ENCODE results near the gene MUC6.

The MUC6 gene

GRCh38 chr11:1076061-1076665 is 39.6 kb upstream of the MUC6 start:
- POLR2A ChIA-PET = no interaction called here
- CTCF ChIA-PET = no interaction called here
- H3K4me3 ChIP-seq (ENCODE audit: low read depth, low read length) = no peak overlapping the region
- no peak for DNase-seq (ENCODE audit: low read depth, low spot score)
- TF ChIP-seq CTCF (IDR thresholded peaks at IDR 0.05; ENCODE audit: insufficient read depth, low read length, missing control alignments) = no peak

- TF ChIP-seq CTCF (IDR thresholded peaks at IDR 0.05; ENCODE audit: insufficient read depth, low read length, missing control alignments) = no peak
- H3K4me3 ChIP-seq (ENCODE audit: low read depth, low read length) = no peak overlapping the region
- POLR2A ChIA-PET = no interaction called here
- CTCF ChIA-PET = no interaction called here
- DNase-seq (ENCODE audit: low read depth, low spot score) = no peak
These were observed 38.9 kb upstream of the MUC6 start for GRCh38 chr11:1075341-1075911.

- CTCF ChIA-PET = no interaction called here
- POLR2A ChIA-PET = no interaction called here
- DNase-seq (ENCODE audit: low read depth, low spot score) = no peak
- TF ChIP-seq CTCF (IDR thresholded peaks at IDR 0.05; ENCODE audit: insufficient read depth, low read length, missing control alignments) = no peak
- no peak within 1 kb of the TSS for H3K4me3 ChIP-seq (ENCODE audit: low read depth, low read length)
These were observed 38.0 kb upstream of the MUC6 start, which contains the start of gene MUC2 for GRCh38 chr11:1074244-1075221. MUC2 (plus strand) TSS chr11:1074874.

GRCh38 chr11:1073851-1074243 is 37.3 kb upstream of the MUC6 start:
- no peak for DNase-seq (ENCODE audit: low read depth, low spot score)
- ChIA-PET CTCF (no interaction called here), POLR2A (no interaction called here)
- no peak for TF ChIP-seq CTCF (IDR thresholded peaks at IDR 0.05; ENCODE audit: insufficient read depth, low read length, missing control alignments)
- H3K4me3 ChIP-seq (ENCODE audit: low read depth, low read length) = no peak overlapping the region

GRCh38 chr11:1073261-1073724 is 36.8 kb upstream of the MUC6 start:
- ChIA-PET CTCF (no interaction called here), POLR2A (no interaction called here)
- no peak for TF ChIP-seq CTCF (IDR thresholded peaks at IDR 0.05; ENCODE audit: insufficient read depth, low read length, missing control alignments)
- no peak for DNase-seq (ENCODE audit: low read depth, low spot score)
- no peak overlapping the region for H3K4me3 ChIP-seq (ENCODE audit: low read depth, low read length)

GRCh38 chr11:1072821-1073231 is 36.3 kb upstream of the MUC6 start:
- CTCF ChIA-PET = no interaction called here
- POLR2A ChIA-PET = no interaction called here
- TF ChIP-seq CTCF (IDR thresholded peaks at IDR 0.05; ENCODE audit: insufficient read depth, low read length, missing control alignments) = no peak
- H3K4me3 ChIP-seq (ENCODE audit: low read depth, low read length) = no peak overlapping the region
- DNase-seq (ENCODE audit: low read depth, low spot score) = no peak

Data from AG04449 (cell line).